ENCODE data around the gene ARHGEF7. TPM values are rescaled to one million over a fixed set of nuclear protein-coding genes. Genes with fewer than 3 reads are reported as not detected.

ARHGEF7 gene
- total and polyA plus RNA-seq, 2 experiments from 2014 or later: 23.6 to 58.9 TPM

DNA sequence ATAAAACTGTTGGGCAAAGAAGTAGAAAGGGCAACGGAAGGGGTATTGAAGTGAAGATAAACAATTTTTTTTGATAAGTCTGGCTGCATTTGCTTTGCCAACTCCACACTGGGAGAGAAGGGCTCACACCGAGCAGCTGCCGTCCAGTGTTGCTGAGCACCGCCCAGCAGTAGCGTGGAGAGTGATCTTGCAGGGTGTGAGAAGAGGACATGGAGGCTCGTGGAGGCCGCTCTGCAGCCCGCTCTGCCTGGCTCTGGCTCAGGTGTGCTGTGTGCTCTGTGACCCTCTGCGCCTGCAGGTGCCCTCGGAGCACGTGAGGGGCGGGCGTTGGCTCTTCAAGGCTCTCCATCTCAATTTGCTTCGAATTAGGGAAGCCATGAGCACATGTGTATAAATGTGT, 169.5 kb downstream of the ARHGEF7 start:
- Histone ChIP-seq H3K36me3 (ENCODE audit: insufficient read depth) (peaks cover 20% of the 10 kb centered on the region), H2AFZ (no peak overlapping the region), H3K4me1 (ENCODE audit: insufficient read depth) (no peaks in the 10 kb centered on the region), H3K27ac (ENCODE audit: low read depth) (no peak overlapping the region), H3K27me3 (ENCODE audit: insufficient read depth) (no peaks in the 10 kb centered on the region), H3F3A (replicated peaks; ENCODE audit: low read depth) (no peaks in the 10 kb centered on the region), H3K4me2 (no peak overlapping the region), H3K9me2 (ENCODE audit: insufficient read depth) (no peaks in the 10 kb centered on the region), H3K79me2 (replicated peaks; ENCODE audit: insufficient read depth) (no peaks in the 10 kb centered on the region), H4K20me1 (replicated peaks; ENCODE audit: insufficient read depth) (no peaks in the 10 kb centered on the region; the same call in 1 of the 2 replicates), H3K4me3 (no peak overlapping the region)
- ATAC-seq: no peak
- no peak for DNase-seq (ENCODE audit: low spot score)
- Mint-ChIP-seq H3K9me3 (no peaks in the 10 kb centered on the region; the same call in 2 of the 3 replicates), H3K27me3 (ENCODE audit: insufficient read depth, low read depth, poor library complexity) (peaks cover 2% of the 10 kb centered on the region), H3K27ac (no peak overlapping the region; the same call in 1 of the 2 replicates), H3K4me1 (no peaks in the 10 kb centered on the region), H3K4me3 (no peak overlapping the region), H3K36me3 (ENCODE audit: low read depth) (peaks cover 62% of the 10 kb centered on the region)
- TF ChIP-seq EZH2 (IDR thresholded peaks at IDR 0.05; ENCODE audit: low read depth, unreplicated experiment) (no peak), ZNF114 (CRISPR knock-in tag; IDR thresholded peaks at IDR 0.05) (no peak), NANOG (IDR thresholded peaks at IDR 0.05; ENCODE audit: borderline replicate concordance) (no peak), STAT1 (IDR thresholded peaks at IDR 0.05; ENCODE audit: unreplicated experiment) (no peak), ZNF331 (CRISPR knock-in tag; IDR thresholded peaks at IDR 0.05; ENCODE audit: low read depth) (no peak), CREB1 (CRISPR knock-in tag; IDR thresholded peaks at IDR 0.05; ENCODE audit: low read depth) (no peak), JUNB (IDR thresholded peaks at IDR 0.05; ENCODE audit: unreplicated experiment) (no peak), EZH2phosphoT487 (IDR thresholded peaks at IDR 0.05; ENCODE audit: unreplicated experiment) (no peak), POLR2AphosphoS5 (IDR thresholded peaks at IDR 0.05; ENCODE audit: low read depth) (no peak)
- TF ChIP-seq, protein P1, sequence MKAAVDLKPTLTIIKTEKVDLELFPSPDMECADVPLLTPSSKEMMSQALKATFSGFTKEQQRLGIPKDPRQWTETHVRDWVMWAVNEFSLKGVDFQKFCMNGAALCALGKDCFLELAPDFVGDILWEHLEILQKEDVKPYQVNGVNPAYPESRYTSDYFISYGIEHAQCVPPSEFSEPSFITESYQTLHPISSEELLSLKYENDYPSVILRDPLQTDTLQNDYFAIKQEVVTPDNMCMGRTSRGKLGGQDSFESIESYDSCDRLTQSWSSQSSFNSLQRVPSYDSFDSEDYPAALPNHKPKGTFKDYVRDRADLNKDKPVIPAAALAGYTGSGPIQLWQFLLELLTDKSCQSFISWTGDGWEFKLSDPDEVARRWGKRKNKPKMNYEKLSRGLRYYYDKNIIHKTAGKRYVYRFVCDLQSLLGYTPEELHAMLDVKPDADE (IDR thresholded peaks at IDR 0.05): no peak
- TF ChIP-seq, protein P2, sequence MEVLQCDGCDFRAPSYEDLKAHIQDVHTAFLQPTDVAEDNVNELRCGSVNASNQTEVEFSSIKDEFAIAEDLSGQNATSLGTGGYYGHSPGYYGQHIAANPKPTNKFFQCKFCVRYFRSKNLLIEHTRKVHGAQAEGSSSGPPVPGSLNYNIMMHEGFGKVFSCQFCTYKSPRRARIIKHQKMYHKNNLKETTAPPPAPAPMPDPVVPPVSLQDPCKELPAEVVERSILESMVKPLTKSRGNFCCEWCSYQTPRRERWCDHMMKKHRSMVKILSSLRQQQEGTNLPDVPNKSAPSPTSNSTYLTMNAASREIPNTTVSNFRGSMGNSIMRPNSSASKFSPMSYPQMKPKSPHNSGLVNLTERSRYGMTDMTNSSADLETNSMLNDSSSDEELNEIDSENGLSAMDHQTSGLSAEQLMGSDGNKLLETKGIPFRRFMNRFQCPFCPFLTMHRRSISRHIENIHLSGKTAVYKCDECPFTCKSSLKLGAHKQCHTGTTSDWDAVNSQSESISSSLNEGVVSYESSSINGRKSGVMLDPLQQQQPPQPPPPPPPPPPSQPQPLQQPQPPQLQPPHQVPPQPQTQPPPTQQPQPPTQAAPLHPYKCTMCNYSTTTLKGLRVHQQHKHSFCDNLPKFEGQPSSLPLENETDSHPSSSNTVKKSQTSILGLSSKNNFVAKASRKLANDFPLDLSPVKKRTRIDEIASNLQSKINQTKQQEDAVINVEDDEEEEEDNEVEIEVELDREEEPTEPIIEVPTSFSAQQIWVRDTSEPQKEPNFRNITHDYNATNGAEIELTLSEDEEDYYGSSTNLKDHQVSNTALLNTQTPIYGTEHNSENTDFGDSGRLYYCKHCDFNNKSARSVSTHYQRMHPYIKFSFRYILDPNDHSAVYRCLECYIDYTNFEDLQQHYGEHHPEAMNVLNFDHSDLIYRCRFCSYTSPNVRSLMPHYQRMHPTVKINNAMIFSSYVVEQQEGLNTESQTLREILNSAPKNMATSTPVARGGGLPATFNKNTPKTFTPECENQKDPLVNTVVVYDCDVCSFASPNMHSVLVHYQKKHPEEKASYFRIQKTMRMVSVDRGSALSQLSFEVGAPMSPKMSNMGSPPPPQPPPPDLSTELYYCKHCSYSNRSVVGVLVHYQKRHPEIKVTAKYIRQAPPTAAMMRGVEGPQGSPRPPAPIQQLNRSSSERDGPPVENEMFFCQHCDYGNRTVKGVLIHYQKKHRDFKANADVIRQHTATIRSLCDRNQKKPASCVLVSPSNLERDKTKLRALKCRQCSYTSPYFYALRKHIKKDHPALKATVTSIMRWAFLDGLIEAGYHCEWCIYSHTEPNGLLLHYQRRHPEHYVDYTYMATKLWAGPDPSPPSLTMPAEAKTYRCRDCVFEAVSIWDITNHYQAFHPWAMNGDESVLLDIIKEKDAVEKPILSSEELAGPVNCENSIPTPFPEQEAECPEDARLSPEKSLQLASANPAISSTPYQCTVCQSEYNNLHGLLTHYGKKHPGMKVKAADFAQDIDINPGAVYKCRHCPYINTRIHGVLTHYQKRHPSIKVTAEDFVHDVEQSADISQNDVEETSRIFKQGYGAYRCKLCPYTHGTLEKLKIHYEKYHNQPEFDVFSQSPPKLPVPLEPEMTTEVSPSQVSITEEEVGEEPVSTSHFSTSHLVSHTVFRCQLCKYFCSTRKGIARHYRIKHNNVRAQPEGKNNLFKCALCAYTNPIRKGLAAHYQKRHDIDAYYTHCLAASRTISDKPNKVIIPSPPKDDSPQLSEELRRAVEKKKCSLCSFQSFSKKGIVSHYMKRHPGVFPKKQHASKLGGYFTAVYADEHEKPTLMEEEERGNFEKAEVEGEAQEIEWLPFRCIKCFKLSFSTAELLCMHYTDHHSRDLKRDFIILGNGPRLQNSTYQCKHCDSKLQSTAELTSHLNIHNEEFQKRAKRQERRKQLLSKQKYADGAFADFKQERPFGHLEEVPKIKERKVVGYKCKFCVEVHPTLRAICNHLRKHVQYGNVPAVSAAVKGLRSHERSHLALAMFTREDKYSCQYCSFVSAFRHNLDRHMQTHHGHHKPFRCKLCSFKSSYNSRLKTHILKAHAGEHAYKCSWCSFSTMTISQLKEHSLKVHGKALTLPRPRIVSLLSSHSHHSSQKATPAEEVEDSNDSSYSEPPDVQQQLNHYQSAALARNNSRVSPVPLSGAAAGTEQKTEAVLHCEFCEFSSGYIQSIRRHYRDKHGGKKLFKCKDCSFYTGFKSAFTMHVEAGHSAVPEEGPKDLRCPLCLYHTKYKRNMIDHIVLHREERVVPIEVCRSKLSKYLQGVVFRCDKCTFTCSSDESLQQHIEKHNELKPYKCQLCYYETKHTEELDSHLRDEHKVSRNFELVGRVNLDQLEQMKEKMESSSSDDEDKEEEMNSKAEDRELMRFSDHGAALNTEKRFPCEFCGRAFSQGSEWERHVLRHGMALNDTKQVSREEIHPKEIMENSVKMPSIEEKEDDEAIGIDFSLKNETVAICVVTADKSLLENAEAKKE (CRISPR knock-in tag; IDR thresholded peaks at IDR 0.05): no peak
- TF ChIP-seq, protein P3, sequence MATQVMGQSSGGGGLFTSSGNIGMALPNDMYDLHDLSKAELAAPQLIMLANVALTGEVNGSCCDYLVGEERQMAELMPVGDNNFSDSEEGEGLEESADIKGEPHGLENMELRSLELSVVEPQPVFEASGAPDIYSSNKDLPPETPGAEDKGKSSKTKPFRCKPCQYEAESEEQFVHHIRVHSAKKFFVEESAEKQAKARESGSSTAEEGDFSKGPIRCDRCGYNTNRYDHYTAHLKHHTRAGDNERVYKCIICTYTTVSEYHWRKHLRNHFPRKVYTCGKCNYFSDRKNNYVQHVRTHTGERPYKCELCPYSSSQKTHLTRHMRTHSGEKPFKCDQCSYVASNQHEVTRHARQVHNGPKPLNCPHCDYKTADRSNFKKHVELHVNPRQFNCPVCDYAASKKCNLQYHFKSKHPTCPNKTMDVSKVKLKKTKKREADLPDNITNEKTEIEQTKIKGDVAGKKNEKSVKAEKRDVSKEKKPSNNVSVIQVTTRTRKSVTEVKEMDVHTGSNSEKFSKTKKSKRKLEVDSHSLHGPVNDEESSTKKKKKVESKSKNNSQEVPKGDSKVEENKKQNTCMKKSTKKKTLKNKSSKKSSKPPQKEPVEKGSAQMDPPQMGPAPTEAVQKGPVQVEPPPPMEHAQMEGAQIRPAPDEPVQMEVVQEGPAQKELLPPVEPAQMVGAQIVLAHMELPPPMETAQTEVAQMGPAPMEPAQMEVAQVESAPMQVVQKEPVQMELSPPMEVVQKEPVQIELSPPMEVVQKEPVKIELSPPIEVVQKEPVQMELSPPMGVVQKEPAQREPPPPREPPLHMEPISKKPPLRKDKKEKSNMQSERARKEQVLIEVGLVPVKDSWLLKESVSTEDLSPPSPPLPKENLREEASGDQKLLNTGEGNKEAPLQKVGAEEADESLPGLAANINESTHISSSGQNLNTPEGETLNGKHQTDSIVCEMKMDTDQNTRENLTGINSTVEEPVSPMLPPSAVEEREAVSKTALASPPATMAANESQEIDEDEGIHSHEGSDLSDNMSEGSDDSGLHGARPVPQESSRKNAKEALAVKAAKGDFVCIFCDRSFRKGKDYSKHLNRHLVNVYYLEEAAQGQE (IDR thresholded peaks at IDR 0.05; ENCODE audit: unreplicated experiment): no peak
- TF ChIP-seq, protein P4, sequence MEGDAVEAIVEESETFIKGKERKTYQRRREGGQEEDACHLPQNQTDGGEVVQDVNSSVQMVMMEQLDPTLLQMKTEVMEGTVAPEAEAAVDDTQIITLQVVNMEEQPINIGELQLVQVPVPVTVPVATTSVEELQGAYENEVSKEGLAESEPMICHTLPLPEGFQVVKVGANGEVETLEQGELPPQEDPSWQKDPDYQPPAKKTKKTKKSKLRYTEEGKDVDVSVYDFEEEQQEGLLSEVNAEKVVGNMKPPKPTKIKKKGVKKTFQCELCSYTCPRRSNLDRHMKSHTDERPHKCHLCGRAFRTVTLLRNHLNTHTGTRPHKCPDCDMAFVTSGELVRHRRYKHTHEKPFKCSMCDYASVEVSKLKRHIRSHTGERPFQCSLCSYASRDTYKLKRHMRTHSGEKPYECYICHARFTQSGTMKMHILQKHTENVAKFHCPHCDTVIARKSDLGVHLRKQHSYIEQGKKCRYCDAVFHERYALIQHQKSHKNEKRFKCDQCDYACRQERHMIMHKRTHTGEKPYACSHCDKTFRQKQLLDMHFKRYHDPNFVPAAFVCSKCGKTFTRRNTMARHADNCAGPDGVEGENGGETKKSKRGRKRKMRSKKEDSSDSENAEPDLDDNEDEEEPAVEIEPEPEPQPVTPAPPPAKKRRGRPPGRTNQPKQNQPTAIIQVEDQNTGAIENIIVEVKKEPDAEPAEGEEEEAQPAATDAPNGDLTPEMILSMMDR (conservative IDR thresholded peaks at IDR 0.05; ENCODE audit: low read depth in 2 of 2): no peak

Measured in GM23338 (cell line).